Measurements from ENCODE around the gene CPTP. TPM values are rescaled to one million over a fixed set of nuclear protein-coding genes. Genes with fewer than 3 reads are reported as not detected.
A peak's percentile ranks its signal among the peaks of the same experiment; 100 is the strongest.

CPTP gene
- total and polyA plus RNA-seq, 2 of the 13 experiments (the other 11 are each of a cell fraction or from before 2014, with no cell fraction given), result 5.5 to 9.3 TPM

GRCh38 chr1:1347663-1348419 is 23.2 kb downstream of the CPTP start (continued):
- TF ChIP-seq ZSCAN30 (CRISPR knock-in tag; IDR thresholded peaks at IDR 0.05), result no peak
- TF ChIP-seq THAP7 (CRISPR knock-in tag; IDR thresholded peaks at IDR 0.05), result no peak
- TF ChIP-seq AGO2 (optimal IDR thresholded peaks at IDR 0.05; ENCODE audit: low read depth, low read length), result peak; percentile 23
- no peak for TF ChIP-seq PRMT3 (CRISPR knock-in tag; IDR thresholded peaks at IDR 0.05; ENCODE audit: borderline replicate concordance, low read depth)
- peak; percentile 9 for TF ChIP-seq YY1 (IDR thresholded peaks at IDR 0.05; ENCODE audit: insufficient read depth, insufficient replicate concordance, low read depth, low read length)
- TF ChIP-seq STAT5B (CRISPR knock-in tag; IDR thresholded peaks at IDR 0.05), result no peak
- no peak for TF ChIP-seq ATRX (CRISPR knock-in tag; IDR thresholded peaks at IDR 0.05; ENCODE audit: borderline replicate concordance)
- peak; percentile 24; the same call in 1 of the 2 replicates for TF ChIP-seq POLR2AphosphoS5 (IDR thresholded peaks at IDR 0.05; ENCODE audit: low read depth, low read length)
- no peak for TF ChIP-seq NFKBIZ (CRISPR knock-in tag; IDR thresholded peaks at IDR 0.05)
- TF ChIP-seq ZNF460 (CRISPR knock-in tag; IDR thresholded peaks at IDR 0.05; ENCODE audit: borderline replicate concordance), result no peak
- peak; percentile 64; the same call in 1 of the 2 replicates for TF ChIP-seq ZNF788 (CRISPR knock-in tag; IDR thresholded peaks at IDR 0.05; ENCODE audit: borderline replicate concordance)
- peak; percentile 83 for TF ChIP-seq DMAP1 (CRISPR knock-in tag; IDR thresholded peaks at IDR 0.05)
- no peak for TF ChIP-seq NPAS2 (CRISPR knock-in tag; IDR thresholded peaks at IDR 0.05; ENCODE audit: borderline replicate concordance)
- peak in 1 of 2 experiments; percentile 47; a peak in 1 of 4 replicates for TF ChIP-seq POLR2A (IDR thresholded peaks at IDR 0.05; ENCODE audit: insufficient read depth in 1 of 2, low read depth in 2 of 2, low read length in 2 of 2)
- TF ChIP-seq THAP8 (CRISPR knock-in tag; IDR thresholded peaks at IDR 0.05; ENCODE audit: borderline replicate concordance), result no peak
- TF ChIP-seq FOXM1 (CRISPR knock-in tag; IDR thresholded peaks at IDR 0.05), result no peak
- TF ChIP-seq ZNF605 (CRISPR knock-in tag; IDR thresholded peaks at IDR 0.05), result 0 out of 2 replicates have a peak, but pooled peaks have one; percentile 52
- TF ChIP-seq SMYD3 (CRISPR knock-in tag; IDR thresholded peaks at IDR 0.05), result no peak
- TF ChIP-seq HOXD1 (CRISPR knock-in tag; IDR thresholded peaks at IDR 0.05), result no peak
- no peak for TF ChIP-seq HMGA1 (CRISPR knock-in tag; conservative IDR thresholded peaks at IDR 0.05)
- no peak for TF ChIP-seq USF2 (IDR thresholded peaks at IDR 0.05; ENCODE audit: low read depth, low read length)
- no peak for TF ChIP-seq USF2 (CRISPR knock-in tag; IDR thresholded peaks at IDR 0.05; ENCODE audit: borderline replicate concordance)
- peak; percentile 32; the same call in 1 of the 2 replicates for TF ChIP-seq BCL3 (CRISPR knock-in tag; IDR thresholded peaks at IDR 0.05)
- peak; percentile 65; the same call in 1 of the 2 replicates for TF ChIP-seq HOMEZ (CRISPR knock-in tag; IDR thresholded peaks at IDR 0.05; ENCODE audit: low read depth)
- no peak for TF ChIP-seq SKI (IDR thresholded peaks at IDR 0.05; ENCODE audit: partially characterized antibody)
